PC-3 (cell line): Measurements from ENCODE around the gene ISOC1.

Experiments used
- EZH2 ChIP-seq: fragments of 300-600 bp; sonication (generic); IDR thresholded peaks from one replicate; pipeline ENCODE4 v1.6.1; 2017; ENCODE audit warnings: antibody characterized with exemption, mild to moderate bottlenecking, low read length; ENCODE audit not compliant: unreplicated experiment
- TF ChIP-seq, protein P1 (sequence below): fragments of 300-600 bp; sonication (generic); conservative IDR thresholded peaks from 2 replicates; pipeline ENCODE4 v1.5.1; 2017; ENCODE audit warnings: antibody characterized with exemption, low read depth, mild to moderate bottlenecking, low read length

DNA sequence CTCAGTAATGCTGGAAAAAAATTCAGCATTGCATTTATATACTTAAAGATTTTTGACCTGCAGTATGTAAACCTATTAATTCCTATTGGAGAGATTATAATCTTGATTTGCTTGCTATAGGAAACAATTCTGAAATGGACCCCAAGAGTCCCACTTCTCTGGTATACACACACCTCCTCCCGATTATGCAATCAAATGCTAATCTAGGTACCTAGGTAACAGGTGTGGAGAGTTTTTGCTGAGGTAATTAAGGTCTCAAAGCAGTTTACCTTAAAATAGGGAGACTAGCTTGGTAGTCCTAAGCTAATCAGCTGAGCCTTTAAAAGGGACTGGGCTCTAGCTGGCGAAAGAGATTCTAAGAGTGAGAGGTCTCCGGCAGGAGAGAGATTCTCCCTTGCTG lies 22.2 kb downstream of the ISOC1 start:
- TF ChIP-seq, protein P1, sequence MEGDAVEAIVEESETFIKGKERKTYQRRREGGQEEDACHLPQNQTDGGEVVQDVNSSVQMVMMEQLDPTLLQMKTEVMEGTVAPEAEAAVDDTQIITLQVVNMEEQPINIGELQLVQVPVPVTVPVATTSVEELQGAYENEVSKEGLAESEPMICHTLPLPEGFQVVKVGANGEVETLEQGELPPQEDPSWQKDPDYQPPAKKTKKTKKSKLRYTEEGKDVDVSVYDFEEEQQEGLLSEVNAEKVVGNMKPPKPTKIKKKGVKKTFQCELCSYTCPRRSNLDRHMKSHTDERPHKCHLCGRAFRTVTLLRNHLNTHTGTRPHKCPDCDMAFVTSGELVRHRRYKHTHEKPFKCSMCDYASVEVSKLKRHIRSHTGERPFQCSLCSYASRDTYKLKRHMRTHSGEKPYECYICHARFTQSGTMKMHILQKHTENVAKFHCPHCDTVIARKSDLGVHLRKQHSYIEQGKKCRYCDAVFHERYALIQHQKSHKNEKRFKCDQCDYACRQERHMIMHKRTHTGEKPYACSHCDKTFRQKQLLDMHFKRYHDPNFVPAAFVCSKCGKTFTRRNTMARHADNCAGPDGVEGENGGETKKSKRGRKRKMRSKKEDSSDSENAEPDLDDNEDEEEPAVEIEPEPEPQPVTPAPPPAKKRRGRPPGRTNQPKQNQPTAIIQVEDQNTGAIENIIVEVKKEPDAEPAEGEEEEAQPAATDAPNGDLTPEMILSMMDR, result no peak
- TF ChIP-seq EZH2, result no peak
